NCI-H460 (cell line): ENCODE data around the gene CREBBP. TPM values are rescaled to one million over a fixed set of nuclear protein-coding genes. Genes with fewer than 3 reads are reported as not detected.

ENCODE experiments used
- DNase-seq: peaks from one replicate; pipeline ENCODE4 v3.0.0-alpha.2; 2016; ENCODE audit warnings: low read depth; ENCODE audit errors: extremely low read depth
- total RNA-seq: library from RNA; depleted of rRNA; stranded (reverse); fragments of >200 nt; shearing (Covaris generic); gene quantifications from 2 replicates; pipeline ENCODE4 v1.2.3, GENCODE V29; 2014; rRNA removed

CREBBP gene
- total RNA-seq, 1 experiment from 2014 or later, result 15.8 TPM

DNA sequence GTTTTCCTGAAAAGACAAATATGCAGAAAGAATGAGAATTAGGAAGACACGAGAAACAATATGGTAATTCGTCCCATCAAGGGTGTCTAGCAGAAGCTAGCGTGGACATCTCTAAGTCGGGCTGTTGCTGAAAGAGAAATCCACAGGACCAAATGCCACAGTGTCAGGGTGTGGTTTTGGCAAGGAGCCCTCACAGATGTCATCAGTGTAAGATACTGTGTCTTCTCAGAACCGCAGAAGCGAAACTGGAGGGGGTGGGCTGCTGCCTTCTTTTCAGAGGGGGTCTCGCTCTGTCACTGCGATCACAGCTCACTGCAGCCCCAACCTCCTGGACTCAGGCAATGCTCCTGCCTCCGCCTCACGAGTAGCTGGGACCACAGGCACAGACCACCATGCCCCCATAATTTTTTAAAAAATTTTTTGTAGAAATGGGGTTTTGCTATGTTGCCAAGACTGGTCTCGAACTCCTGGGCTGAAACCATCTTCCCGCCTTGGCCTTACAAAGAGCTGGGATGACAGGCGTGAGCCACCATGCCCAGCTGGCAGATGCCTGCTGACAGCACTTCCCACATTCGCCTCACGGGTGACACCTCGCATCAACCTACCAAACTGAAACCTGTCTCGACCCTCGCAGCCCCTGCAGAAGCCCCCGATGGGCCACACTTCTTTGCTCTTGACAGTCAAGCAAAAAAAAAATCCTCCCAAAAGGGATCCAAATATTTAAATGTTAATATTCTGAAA, 189.4 kb downstream of the CREBBP start:
- DNase-seq, result no peak

DNA sequence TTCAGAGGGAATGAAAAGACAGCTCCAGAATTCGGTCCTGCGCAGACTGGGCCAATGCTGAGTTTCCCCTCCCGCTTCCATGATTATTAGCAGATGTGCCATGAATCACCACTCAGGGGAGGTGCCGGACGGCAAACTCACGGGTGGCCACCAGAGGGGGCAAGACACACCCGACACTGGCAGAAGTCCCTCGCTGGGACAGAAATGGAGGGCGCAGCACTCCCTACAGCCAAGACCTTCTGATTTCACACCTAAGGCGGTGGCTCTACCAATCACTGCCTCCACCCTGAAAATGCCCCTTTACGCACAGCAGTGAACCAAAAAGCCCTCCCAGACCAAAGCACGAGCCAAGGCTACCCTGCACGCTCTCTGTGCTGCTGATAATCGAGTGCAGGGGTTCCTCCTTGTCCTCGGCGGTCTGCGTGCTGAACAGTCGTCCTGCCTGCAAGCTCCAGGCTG, 190.0 kb downstream of the CREBBP start:
- peak; percentile 80 for DNase-seq

DNA sequence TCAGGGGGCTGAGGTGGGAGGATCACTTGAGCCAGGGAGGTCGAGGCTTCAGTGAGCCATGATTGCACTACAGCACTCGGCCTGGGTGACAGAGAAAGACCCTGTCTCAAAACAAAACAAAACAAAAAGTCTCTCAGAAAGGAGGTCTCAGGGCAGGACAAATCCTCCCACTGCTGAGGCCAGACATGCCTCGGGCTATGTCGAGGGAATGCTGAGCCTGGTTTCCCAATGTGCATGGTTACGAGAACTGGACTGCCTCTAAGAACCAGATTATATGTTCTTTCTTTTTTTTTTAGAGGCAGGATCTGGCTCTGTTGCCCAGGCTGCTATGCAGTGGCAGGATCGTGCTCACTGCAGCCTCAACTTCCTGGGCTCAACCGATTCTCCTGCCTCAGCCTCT, 190.8 kb downstream of the CREBBP start:
- DNase-seq, result no peak

DNA sequence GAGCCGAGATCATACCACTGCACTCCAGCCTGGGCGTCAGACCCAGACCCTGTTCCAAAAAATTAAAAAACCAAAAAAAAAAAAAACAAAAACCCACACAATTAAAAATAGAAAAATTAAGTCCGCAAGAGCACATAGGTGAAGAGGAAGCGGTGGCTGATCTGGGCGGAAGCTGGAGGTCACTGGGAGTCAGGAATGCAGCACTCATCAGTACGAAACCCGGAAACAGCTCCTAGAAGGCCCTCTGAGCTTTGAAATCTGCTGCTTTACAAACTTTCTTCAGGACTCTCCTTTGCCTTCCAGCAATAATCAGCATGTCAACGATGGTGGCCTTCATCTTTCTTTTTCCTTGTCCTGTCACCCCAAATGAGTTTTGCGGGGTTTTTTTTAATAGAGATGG, 192.7 kb downstream of the CREBBP start:
- no peak for DNase-seq

DNA sequence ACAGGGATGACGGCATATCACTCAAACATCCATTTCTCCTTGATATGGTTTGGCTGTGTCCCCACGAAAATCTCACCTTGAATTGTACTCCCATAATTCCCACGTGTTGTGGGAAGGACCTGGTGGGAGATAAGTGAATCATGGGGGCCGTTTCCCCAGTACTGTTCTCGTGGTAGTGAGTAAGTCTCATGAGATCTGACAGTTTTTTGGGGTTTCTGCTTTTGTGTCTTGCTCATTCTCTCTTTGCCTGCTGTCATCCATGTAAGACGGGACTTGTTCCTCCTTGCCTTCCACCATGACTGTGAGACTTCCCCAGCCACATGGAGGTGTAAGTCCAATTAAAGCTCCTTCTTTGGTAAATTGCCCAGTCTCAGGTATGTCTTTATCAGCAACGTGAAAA, 193.5 kb downstream of the CREBBP start:
- no peak for DNase-seq

DNA sequence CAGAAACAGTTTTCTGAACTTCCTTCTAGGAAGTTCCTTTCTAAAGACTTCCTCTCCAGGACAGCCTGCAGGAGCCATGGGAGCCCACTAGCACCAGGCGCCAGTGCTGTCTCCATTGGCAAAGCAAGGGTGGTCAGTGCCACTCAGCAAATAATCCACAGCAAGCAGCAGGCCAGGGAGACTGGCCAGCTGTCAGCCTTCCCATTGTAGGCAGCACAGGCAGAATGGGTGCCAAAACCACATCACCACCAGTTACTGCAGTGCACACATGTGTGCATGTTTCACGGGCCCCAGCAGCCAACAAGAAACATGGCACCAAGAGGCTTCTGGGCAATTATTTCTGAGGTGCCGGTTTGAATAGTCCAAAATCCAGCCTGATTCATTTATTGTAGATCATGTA, 199.3 kb downstream of the CREBBP start:
- no peak for DNase-seq

DNA sequence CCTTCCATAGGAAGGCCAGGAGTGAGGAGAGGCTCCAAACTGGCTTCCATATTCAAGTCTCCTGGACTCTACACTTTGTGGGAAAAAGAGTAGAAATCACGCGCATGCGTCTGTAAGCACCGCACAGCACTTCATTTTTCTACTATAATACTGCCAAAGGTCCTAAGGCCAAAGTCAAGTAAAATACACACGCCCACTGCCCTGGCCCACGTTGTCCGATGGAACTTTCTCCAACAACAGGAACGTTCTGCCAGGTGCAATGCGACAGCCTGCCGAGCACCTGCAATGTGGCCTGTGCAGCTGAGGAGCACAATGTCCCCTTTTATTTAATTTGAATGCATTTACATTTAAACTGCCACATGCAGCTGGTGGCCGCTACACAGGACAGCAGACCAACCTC, 202.5 kb downstream of the CREBBP start:
- no peak for DNase-seq

DNA sequence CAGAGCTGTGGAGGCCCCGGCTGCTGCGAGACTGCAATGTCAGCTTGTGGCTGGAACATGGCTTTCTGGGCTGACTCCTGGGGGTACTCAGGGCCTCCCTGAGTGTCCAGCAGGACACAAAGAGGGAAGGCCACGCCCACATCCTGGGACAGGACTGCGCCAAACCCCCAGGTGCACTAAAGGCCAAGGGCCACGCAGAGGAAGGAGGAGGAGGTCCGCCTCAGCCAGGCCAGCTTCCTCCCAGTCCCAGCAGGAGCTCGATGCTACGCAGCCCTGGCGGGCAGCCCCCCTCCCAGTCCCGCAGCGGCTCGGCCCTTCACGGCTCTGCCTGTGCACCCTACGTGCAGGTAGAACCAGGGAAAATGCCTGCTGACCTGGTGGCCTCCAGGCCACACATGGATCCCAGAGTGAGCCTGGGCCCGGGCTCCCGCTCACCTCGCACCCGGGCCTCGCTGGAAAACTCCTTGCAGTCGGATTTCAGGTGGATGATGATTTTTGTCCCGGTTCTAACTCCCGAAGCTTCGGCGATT, 204.8 kb downstream of the CREBBP start:
- DNase-seq, result no peak

Other genes starting within 250 kb of the CREBBP start
- 4.9 and 5.4 TPM in 2 replicates for gene DNASE1, start 226.0 kb downstream of the CREBBP start, total RNA-seq
- 235 and 238 TPM in 2 replicates for gene TRAP1, start 163.2 kb downstream of the CREBBP start, total RNA-seq
- 8.5 and 8.8 TPM in 2 replicates for gene ADCY9, start 235.7 kb upstream of the CREBBP start, total RNA-seq